Measurements from ENCODE around the gene PYGO2. TPM values are rescaled to one million over a fixed set of nuclear protein-coding genes. Genes with fewer than 3 reads are reported as not detected.

PYGO2 gene
- total and polyA plus RNA-seq, 2 of the 8 experiments (the other 6 are each of a cell fraction or from before 2014, with no cell fraction given): 31.0 to 31.6 TPM

GRCh38 chr1:154968731-154969130, 7.1 kb upstream of the PYGO2 start:
- Histone ChIP-seq H3K36me3 (ENCODE audit: control insufficient read depth in 2 of 4, insufficient read depth in 4 of 4, low read length in 3 of 4) (peaks cover 15 to 42% (median 36%) of the 10 kb centered on the region in 4 experiments), H4K91ac (replicated peaks; ENCODE audit: insufficient read length, low read length) (no peak overlapping the region), H4K5ac (ENCODE audit: insufficient read length, low read depth, low read length) (no peak overlapping the region), H3K9ac (replicated peaks in 1 of 4; ENCODE audit: extremely low read depth in 1 of 4, low read depth in 3 of 4, low read length in 3 of 4) (peak overlapping the region in 3 of 4 experiments; percentile 29 to 57 (median 44); a peak in 5 of 7 replicates), H3K4ac (replicated peaks; ENCODE audit: insufficient read length, low read depth, low read length) (no peak overlapping the region), H3K14ac (ENCODE audit: insufficient read length) (no peak overlapping the region), H3K4me3 (ENCODE audit: extremely low read depth in 1 of 4, insufficient read depth in 2 of 4, low read depth in 3 of 4, low read length in 4 of 4) (peak overlapping the region; percentile 61 to 80 (median 76); a peak in 7 of 8 replicates), H3K23ac (ENCODE audit: insufficient read length) (no peak overlapping the region), H3K9me3 (ENCODE audit: insufficient read depth in 2 of 2, low read depth in 1 of 2, low read length in 1 of 2) (no peaks in the 10 kb centered on the region), H3K27ac (ENCODE audit: low read depth, low read length) (no peak overlapping the region), H4K20me1 (replicated peaks in 1 of 2; ENCODE audit: control insufficient read depth in 1 of 2, insufficient read depth in 2 of 2, low read length in 2 of 2) (peaks cover 9 to 12% of the 10 kb centered on the region in 2 experiments), H3K79me1 (ENCODE audit: low read depth, low read length) (peaks cover 14% of the 10 kb centered on the region; the same call in 1 of the 2 replicates), H2AK5ac (ENCODE audit: low read depth, low read length) (no peak overlapping the region), H2BK120ac (replicated peaks; ENCODE audit: low read depth, low read length) (no peak overlapping the region), H3K27me3 (replicated peaks in 1 of 4; ENCODE audit: control insufficient read depth in 3 of 4, extremely low read depth in 1 of 4, insufficient read depth in 3 of 4, low read length in 3 of 4) (no peaks in the 10 kb centered on the region), H2BK20ac (ENCODE audit: low read length) (no peak overlapping the region), H3K18ac (ENCODE audit: extremely low read depth, low read length) (no peak overlapping the region; the same call in 1 of the 2 replicates), H2BK12ac (ENCODE audit: low read depth, low read length) (peak overlapping the region; percentile 90; the same call in 1 of the 2 replicates), H3K4me1 (replicated peaks in 1 of 4; ENCODE audit: control insufficient read depth in 3 of 4, insufficient read depth in 4 of 4, low read length in 3 of 4) (peaks cover 3 to 19% (median 14%) of the 10 kb centered on the region in 4 experiments), H3K4me2 (ENCODE audit: insufficient read depth in 1 of 2, low read depth in 2 of 2, low read length in 2 of 2) (peak overlapping the region; percentile 78), H3K56ac (replicated peaks; ENCODE audit: insufficient read length, low read depth, low read length) (no peak overlapping the region), H3K79me2 (ENCODE audit: control insufficient read depth in 1 of 2, insufficient read depth in 2 of 2, low read length in 2 of 2) (peaks cover 6 to 38% of the 10 kb centered on the region in 2 experiments; a peak in 3 of 4 replicates), H2AFZ (ENCODE audit: low read length) (no peak overlapping the region), H2BK15ac (ENCODE audit: low read length) (0 out of 2 replicates have a peak overlapping the region, but pooled peaks have one; percentile 29), H4K8ac (ENCODE audit: extremely low read depth, insufficient read depth, low read length) (no peak overlapping the region), H2BK5ac (ENCODE audit: low read depth, low read length) (peak overlapping the region; percentile 99), H3K23me2 (ENCODE audit: low read depth, low read length) (peaks cover 22% of the 10 kb centered on the region)
- WGBS, 2 experiments (ENCODE audit: extremely low coverage in 1 of 2, insufficient coverage in 1 of 2, insufficient read length in 1 of 2, insufficient replicate concordance in 2 of 2, low coverage in 1 of 2, low lambda C conversion rate in 2 of 2, missing lambda C conversion rate in 1 of 2): 86% methylated on average over 3 of the region's 3 CpGs; no CpG with 5 or more reads in 1 of the 2 experiments
- ChIA-PET CTCF (ENCODE audit: partially characterized antibody) (interaction anchor here (0.7 to 20.6 kb wide), 4 partner anchors 28 to 93 kb away, joined by 3 to 334 read pairs (median 4); partner anchors contain the start of gene LENEP), POLR2A (ENCODE audit: partially characterized antibody) (interaction anchor here (7.2 to 42.8 kb wide), 4 partner anchors 10 to 46 kb away, joined by 120 to 702 read pairs (median 413); partner anchors contain the start of genes FLAD1, LENEP, PBXIP1 and PYGO2)
- DNase-seq (ENCODE audit: low read depth in 1 of 2, low spot score in 2 of 2): no peak
- no peak for FAIRE-seq
- TF ChIP-seq POLR2A (IDR thresholded peaks at IDR 0.05; ENCODE audit: control extremely low read depth in 1 of 2, low read depth in 2 of 2, low read length in 2 of 2) (no peak), GABPA (IDR thresholded peaks at IDR 0.05; ENCODE audit: borderline replicate concordance, insufficient read depth, low read length) (no peak), CEBPB (IDR thresholded peaks at IDR 0.05; ENCODE audit: low read depth, low read length) (no peak), KDM1A (IDR thresholded peaks at IDR 0.05; ENCODE audit: borderline replicate concordance, low read length) (no peak), TBP (IDR thresholded peaks at IDR 0.05; ENCODE audit: low read depth, low read length) (no peak), SRF (IDR thresholded peaks at IDR 0.05; ENCODE audit: low read depth, low read length) (no peak), CTBP2 (IDR thresholded peaks at IDR 0.05; ENCODE audit: borderline replicate concordance, insufficient read depth, insufficient read length, low read length) (no peak), ZNF274 (IDR thresholded peaks at IDR 0.05; ENCODE audit: borderline replicate concordance, extremely low read depth, low read length) (no peak), BCL11A (IDR thresholded peaks at IDR 0.05; ENCODE audit: low read depth in 2 of 2, low read length in 2 of 2) (no peak), E2F6 (IDR thresholded peaks at IDR 0.05) (no peak)

Measured in H1 (cell line).